IMR-90 (cell line): Measurements from ENCODE around the gene HS3ST5. TPM values are rescaled to one million over a fixed set of nuclear protein-coding genes. Genes with fewer than 3 reads are reported as not detected.

Experiments
- ATAC-seq: fragments of 200-7000 bp; cut with Tn5 transposase; 2 replicates; pipeline ENCODE4 v1.9.1; 2020; ENCODE audit warnings: low read depth, mild to moderate bottlenecking, moderate library complexity
- BruUV-seq: library from RNA; stranded (reverse); fragments of 400-500 nt; replicated peaks from 2 replicates; lab custom pipeline; 2021; lab: Mats Ljungman, UMichigan
- CTCF ChIA-PET: fragments of 300-600 bp; formaldehyde crosslinking; extraction: SDS; loops from one replicate; lab custom pipeline; 2021; ENCODE audit warnings: antibody characterized with exemption; lab: Yijun Ruan, JAX
- POLR2A ChIA-PET: fragments of 300-600 bp; sonication (Branson Sonifier 250); formaldehyde crosslinking; loops from one replicate; lab custom pipeline; 2022; ENCODE audit warnings: antibody characterized with exemption; ENCODE audit not compliant: unreplicated experiment; lab: Charles Lee
- DNase-seq: peaks from one replicate; pipeline ENCODE4 v3.0.0; 2013
- H2AFZ ChIP-seq: replicated peaks from 2 replicates; pipeline ENCODE3; 2013; ENCODE audit warnings: low read length, mild to moderate bottlenecking; ENCODE audit not compliant: poor library complexity
- H2AK5ac ChIP-seq: 2 replicates; pipeline ENCODE4 v1.6.1; 2013; ENCODE audit warnings: low read depth, low read length, inconsistent platforms
- H2AK9ac ChIP-seq: replicated peaks from 2 replicates; pipeline ENCODE3; 2013; ENCODE audit warnings: mild to moderate bottlenecking, low read depth, low read length, moderate library complexity; ENCODE audit not compliant: poor library complexity
- H2BK120ac ChIP-seq: 2 replicates; pipeline ENCODE4 v1.6.1; 2013; ENCODE audit warnings: low read depth, low read length, inconsistent platforms
- H2BK15ac ChIP-seq: 3 replicates; pipeline ENCODE4 v1.6.1; 2013; ENCODE audit warnings: low read depth, low read length, inconsistent platforms
- H2BK20ac ChIP-seq: 2 replicates; pipeline ENCODE4 v1.6.1; 2013; ENCODE audit warnings: low read depth, mild to moderate bottlenecking, inconsistent platforms, low read length, moderate library complexity
- H2BK5ac ChIP-seq: 2 replicates; pipeline ENCODE4 v1.6.1; 2013; ENCODE audit warnings: mild to moderate bottlenecking, low read depth, low read length, inconsistent platforms; ENCODE audit not compliant: poor library complexity, severe bottlenecking
- H3K14ac ChIP-seq: replicated peaks from 2 replicates; pipeline ENCODE4 v1.6.1; 2013; ENCODE audit warnings: low read depth, low read length, inconsistent platforms
- H3K18ac ChIP-seq: 2 replicates; pipeline ENCODE4 v1.6.1; 2013; ENCODE audit warnings: low read depth, low read length, control low read depth
- H3K23ac ChIP-seq: 2 replicates; pipeline ENCODE4 v1.6.1; 2013; ENCODE audit warnings: low read depth, low read length, inconsistent platforms
- H3K27ac ChIP-seq: 2 replicates; pipeline ENCODE4 v1.5.1; 2013; ENCODE audit warnings: mild to moderate bottlenecking, control low read depth, low read length; ENCODE audit not compliant: insufficient read depth
- H3K27me3 ChIP-seq: 2 replicates; pipeline ENCODE4 v1.6.1; 2013; ENCODE audit warnings: low read length; ENCODE audit not compliant: control insufficient read depth, insufficient read depth
- H3K36me3 ChIP-seq: 2 replicates; pipeline ENCODE4 v1.6.1; 2013; ENCODE audit warnings: low read length, mixed read lengths; ENCODE audit not compliant: control insufficient read depth, insufficient read depth
- H3K4ac ChIP-seq: 2 replicates; pipeline ENCODE4 v1.6.1; 2013; ENCODE audit warnings: low read depth, low read length, inconsistent platforms
- H3K4me1 ChIP-seq: 2 replicates; pipeline ENCODE4 v1.6.1; 2013; ENCODE audit warnings: low read length, mixed read lengths; ENCODE audit not compliant: control insufficient read depth, insufficient read depth
- H3K4me2 ChIP-seq: 2 replicates; pipeline ENCODE4 v1.6.1; 2013; ENCODE audit warnings: low read depth, mild to moderate bottlenecking, control low read depth, low read length, moderate library complexity
- H3K4me3 ChIP-seq: 2 replicates; pipeline ENCODE4 v1.5.1; 2013; ENCODE audit warnings: low read depth, mild to moderate bottlenecking, control low read depth, low read length, moderate library complexity; ENCODE audit not compliant: insufficient read depth
- H3K56ac ChIP-seq: 2 replicates; pipeline ENCODE4 v1.6.1; 2013; ENCODE audit warnings: low read length, inconsistent platforms; ENCODE audit not compliant: insufficient read depth; ENCODE audit errors: extremely low read depth
- H3K79me1 ChIP-seq, 2 experiments: 2 replicates each; pipeline ENCODE4 v1.6.1; 2013; ENCODE audit warnings: low read length in 2 of 2, inconsistent platforms in 1 of 2, low read depth in 1 of 2
- H3K9ac ChIP-seq: 2 replicates; pipeline ENCODE4 v1.6.1; 2013; ENCODE audit warnings: low read depth, low read length, control low read depth
- H3K9me1 ChIP-seq: 2 replicates; pipeline ENCODE4 v1.6.1; 2013; ENCODE audit warnings: low read length, inconsistent platforms; ENCODE audit not compliant: insufficient read depth
- H3K9me3 ChIP-seq: 2 replicates; pipeline ENCODE4 v1.6.1; 2013; ENCODE audit warnings: low read length; ENCODE audit not compliant: control insufficient read depth, insufficient read depth
- H4K20me1 ChIP-seq: 2 replicates; pipeline ENCODE4 v1.6.1; 2013; ENCODE audit warnings: low read length, inconsistent platforms; ENCODE audit not compliant: insufficient read depth
- H4K5ac ChIP-seq: 2 replicates; pipeline ENCODE4 v1.6.1; 2013; ENCODE audit warnings: mild to moderate bottlenecking, low read depth, low read length, control low read depth
- H4K8ac ChIP-seq, 2 experiments: 2 replicates each; pipeline ENCODE4 v1.6.1; 2013; ENCODE audit warnings: low read depth in 2 of 2, low read length in 2 of 2, control low read depth in 1 of 2, inconsistent platforms in 1 of 2
- H4K91ac ChIP-seq: 2 replicates; pipeline ENCODE4 v1.6.1; 2013; ENCODE audit warnings: low read depth, low read length, inconsistent platforms; ENCODE audit not compliant: insufficient read depth
- BHLHE40 ChIP-seq: fragments of 150-350 bp; IDR thresholded peaks from 2 replicates; pipeline ENCODE4 v1.6.1; 2016; ENCODE audit warnings: mild to moderate bottlenecking, low read depth, low read length
- CEBPB ChIP-seq: IDR thresholded peaks from 2 replicates; pipeline ENCODE4 v1.6.1; 2012; ENCODE audit warnings: low read depth, low read length, improper control_type of control experiment
- CHD1 ChIP-seq: IDR thresholded peaks from 2 replicates; pipeline ENCODE4 v1.6.1; 2012; ENCODE audit warnings: low read depth, low read length, improper control_type of control experiment
- FOS ChIP-seq: fragments of 150-350 bp; IDR thresholded peaks from 2 replicates; pipeline ENCODE4 v1.6.1; 2016; ENCODE audit warnings: low read depth, low read length
- MXI1 ChIP-seq: IDR thresholded peaks from 2 replicates; pipeline ENCODE4 v1.6.1; 2012; ENCODE audit warnings: low read depth, mild to moderate bottlenecking, low read length, moderate library complexity, borderline replicate concordance
- NFE2L2 ChIP-seq: fragments of 150-350 bp; IDR thresholded peaks from 2 replicates; pipeline ENCODE4 v1.6.1; 2016; ENCODE audit warnings: low read depth, mild to moderate bottlenecking, low read length
- POLR2A ChIP-seq: IDR thresholded peaks from 2 replicates; pipeline ENCODE4 v1.6.1; 2012; ENCODE audit warnings: mild to moderate bottlenecking, low read depth, low read length
- RAD21 ChIP-seq: IDR thresholded peaks from 2 replicates; pipeline ENCODE4 v1.6.1; 2012; ENCODE audit warnings: low read length, improper control_type of control experiment
- RCOR1 ChIP-seq: IDR thresholded peaks from 2 replicates; pipeline ENCODE4 v1.6.1; 2012; ENCODE audit warnings: mild to moderate bottlenecking, low read length, improper control_type of control experiment; ENCODE audit not compliant: insufficient replicate concordance
- RFX5 ChIP-seq: IDR thresholded peaks from 2 replicates; pipeline ENCODE4 v1.8.0; 2012; ENCODE audit warnings: low read depth, mild to moderate bottlenecking, low read length, moderate library complexity
- SMC3 ChIP-seq: fragments of 150-350 bp; IDR thresholded peaks from 2 replicates; pipeline ENCODE4 v1.6.1; 2016; ENCODE audit warnings: low read depth, mild to moderate bottlenecking, antibody characterized with exemption, low read length, moderate library complexity
- WGBS, 2 experiments: methylation state at CpG; one replicate each; pipeline versions ENCODE4 v1.1.5 to v1.1.7; 2013; ENCODE audit warnings: missing lambda C conversion rate in 2 of 2; ENCODE audit not compliant: insufficient read length in 1 of 2; ENCODE audit errors: extremely low coverage in 2 of 2; 5-methylcytosine and 5-hydroxymethylcytosine counted together
- dilution Hi-C: fragments of 300-500 bp; cut with HindIII; formaldehyde crosslinking; loops from one replicate; pipeline ENCODE4 v1.14.3; 2018; ENCODE audit warnings: low sequenced_read_pairs; ENCODE audit not compliant: unreplicated experiment
- in situ Hi-C: fragments of 300-500 bp; cut with MboI; formaldehyde crosslinking; loops from 3 replicates; pipeline ENCODE4 v1.14.3; 2019; ENCODE audit warnings: low sequenced_read_pairs, inconsistent platforms, mixed read lengths
- intact Hi-C: fragments of 100-400 bp; cut with micrococcal nuclease; formaldehyde crosslinking; loops from 2 replicates; pipeline ENCODE4 v1.10.0; 2022
- polyA plus RNA-seq, 3 experiments: library from polyadenylated mRNA; depleted of rRNA; stranded (reverse); fragments of >200 nt; gene quantifications; 2 replicates each; pipeline ENCODE4 v1.2.3, GENCODE V29; 2012; ENCODE audit warnings: low replicate concordance in 1 of 3
- total RNA-seq: library from RNA; depleted of rRNA; stranded (reverse); fragments of >200 nt; gene quantifications from 2 replicates; pipeline ENCODE4 v1.2.3, GENCODE V29; 2012
- TF ChIP-seq, protein P1 (sequence below): conservative IDR thresholded peaks from 2 replicates; pipeline ENCODE4 v1.5.1; 2012; ENCODE audit warnings: mild to moderate bottlenecking, low read depth, low read length, improper control_type of control experiment
- TF ChIP-seq, protein P2 (sequence below): fragments of 150-350 bp; IDR thresholded peaks from 2 replicates; pipeline ENCODE4 v1.6.1; 2017; ENCODE audit warnings: mild to moderate bottlenecking, antibody characterized with exemption, low read length, low read depth

The HS3ST5 gene
- total and polyA plus RNA-seq, 2 of the 4 experiments (the other 2 are of a cell fraction) = not detected

DNA sequence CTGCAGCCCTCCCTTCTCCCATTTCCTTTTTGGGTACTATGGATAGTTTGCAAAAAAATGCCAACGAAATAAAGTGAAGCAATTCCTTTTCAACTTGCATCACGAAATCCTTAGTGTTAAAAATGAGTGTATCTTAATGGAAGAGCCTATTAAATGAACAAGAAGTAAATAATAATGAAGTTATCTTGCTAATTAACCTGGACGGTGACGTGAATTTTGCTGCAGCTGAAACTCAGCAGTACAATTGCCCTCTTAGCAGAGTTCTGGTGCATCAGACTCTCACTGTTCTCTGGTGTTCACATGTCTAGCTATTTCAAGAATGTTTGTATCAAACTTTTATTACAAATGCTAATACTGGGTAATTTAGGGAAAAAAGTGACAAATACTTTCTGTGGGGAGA, 252.2 kb downstream of the HS3ST5 start:
- in situ Hi-C loops (no loop called here), intact Hi-C loops (no loop called here), dilution Hi-C loops (no loop called here)
- BruUV-seq = no TSS peak
- ChIA-PET POLR2A (no interaction called here), CTCF (no interaction called here)
- H3K27me3 ChIP-seq = peaks cover 2% of the 10 kb centered on the region
- no peak overlapping the region for H2BK15ac ChIP-seq
- no peak overlapping the region for H3K4me3 ChIP-seq
- no CpG with 5 or more reads among the region's 4 CpGs for WGBS, 2 experiments
- no peaks in the 10 kb centered on the region for H4K20me1 ChIP-seq
- H2BK20ac ChIP-seq = peak overlapping the region; percentile 11; the same call in 1 of the 2 replicates
- H3K4me1 ChIP-seq = 0 out of 2 replicates have a peak, but pooled peaks cover 3% of the 10 kb centered on the region
- TF ChIP-seq, protein P1, sequence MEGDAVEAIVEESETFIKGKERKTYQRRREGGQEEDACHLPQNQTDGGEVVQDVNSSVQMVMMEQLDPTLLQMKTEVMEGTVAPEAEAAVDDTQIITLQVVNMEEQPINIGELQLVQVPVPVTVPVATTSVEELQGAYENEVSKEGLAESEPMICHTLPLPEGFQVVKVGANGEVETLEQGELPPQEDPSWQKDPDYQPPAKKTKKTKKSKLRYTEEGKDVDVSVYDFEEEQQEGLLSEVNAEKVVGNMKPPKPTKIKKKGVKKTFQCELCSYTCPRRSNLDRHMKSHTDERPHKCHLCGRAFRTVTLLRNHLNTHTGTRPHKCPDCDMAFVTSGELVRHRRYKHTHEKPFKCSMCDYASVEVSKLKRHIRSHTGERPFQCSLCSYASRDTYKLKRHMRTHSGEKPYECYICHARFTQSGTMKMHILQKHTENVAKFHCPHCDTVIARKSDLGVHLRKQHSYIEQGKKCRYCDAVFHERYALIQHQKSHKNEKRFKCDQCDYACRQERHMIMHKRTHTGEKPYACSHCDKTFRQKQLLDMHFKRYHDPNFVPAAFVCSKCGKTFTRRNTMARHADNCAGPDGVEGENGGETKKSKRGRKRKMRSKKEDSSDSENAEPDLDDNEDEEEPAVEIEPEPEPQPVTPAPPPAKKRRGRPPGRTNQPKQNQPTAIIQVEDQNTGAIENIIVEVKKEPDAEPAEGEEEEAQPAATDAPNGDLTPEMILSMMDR = no peak
- TF ChIP-seq BHLHE40 = no peak
- no peak for TF ChIP-seq POLR2A
- TF ChIP-seq CHD1 = no peak
- TF ChIP-seq, protein P2, sequence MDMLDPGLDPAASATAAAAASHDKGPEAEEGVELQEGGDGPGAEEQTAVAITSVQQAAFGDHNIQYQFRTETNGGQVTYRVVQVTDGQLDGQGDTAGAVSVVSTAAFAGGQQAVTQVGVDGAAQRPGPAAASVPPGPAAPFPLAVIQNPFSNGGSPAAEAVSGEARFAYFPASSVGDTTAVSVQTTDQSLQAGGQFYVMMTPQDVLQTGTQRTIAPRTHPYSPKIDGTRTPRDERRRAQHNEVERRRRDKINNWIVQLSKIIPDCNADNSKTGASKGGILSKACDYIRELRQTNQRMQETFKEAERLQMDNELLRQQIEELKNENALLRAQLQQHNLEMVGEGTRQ = no peak
- TF ChIP-seq RFX5 = no peak
- TF ChIP-seq RAD21 = no peak
- TF ChIP-seq MXI1 = no peak
- TF ChIP-seq RCOR1 = no peak
- no peak for TF ChIP-seq CEBPB
- TF ChIP-seq NFE2L2 = no peak
- no peak for TF ChIP-seq SMC3
- TF ChIP-seq FOS = no peak
- no peak overlapping the region; the same call in 1 of the 2 replicates for H3K14ac ChIP-seq
- H3K9me3 ChIP-seq = no peaks in the 10 kb centered on the region
- peak overlapping the region; percentile 91 for H3K18ac ChIP-seq
- no peak overlapping the region for H3K23ac ChIP-seq
- peak overlapping the region; percentile 72 for H3K4me2 ChIP-seq
- H3K36me3 ChIP-seq = no peaks in the 10 kb centered on the region
- no peaks in the 10 kb centered on the region for H3K79me1 ChIP-seq
- no peak overlapping the region for H3K27ac ChIP-seq
- H2AK9ac ChIP-seq = no peak overlapping the region
- H3K9me1 ChIP-seq = no peaks in the 10 kb centered on the region
- H2BK120ac ChIP-seq = no peak overlapping the region; the same call in 1 of the 2 replicates
- no peak overlapping the region; the same call in 1 of the 2 replicates for H4K5ac ChIP-seq
- no peak overlapping the region for H2AFZ ChIP-seq
- no peak overlapping the region for H3K4ac ChIP-seq
- no peak overlapping the region for H3K9ac ChIP-seq
- H4K8ac ChIP-seq = peak overlapping the region in 1 of 2 experiments; percentile 41; a peak in 1 of 4 replicates
- DNase-seq = no peak
- H3K56ac ChIP-seq = no peak overlapping the region
- ATAC-seq = no peak
- H2BK5ac ChIP-seq = no peak overlapping the region
- no peak overlapping the region for H4K91ac ChIP-seq
- no peak overlapping the region for H2AK5ac ChIP-seq
